ENCODE results near the gene ADARB2.
A peak's percentile ranks its signal among the peaks of the same experiment; 100 is the strongest.

ADARB2 gene

GRCh38 chr10:1376384-1376945, 360.9 kb downstream of the ADARB2 start:
- DNase-seq, result no peak

DNA sequence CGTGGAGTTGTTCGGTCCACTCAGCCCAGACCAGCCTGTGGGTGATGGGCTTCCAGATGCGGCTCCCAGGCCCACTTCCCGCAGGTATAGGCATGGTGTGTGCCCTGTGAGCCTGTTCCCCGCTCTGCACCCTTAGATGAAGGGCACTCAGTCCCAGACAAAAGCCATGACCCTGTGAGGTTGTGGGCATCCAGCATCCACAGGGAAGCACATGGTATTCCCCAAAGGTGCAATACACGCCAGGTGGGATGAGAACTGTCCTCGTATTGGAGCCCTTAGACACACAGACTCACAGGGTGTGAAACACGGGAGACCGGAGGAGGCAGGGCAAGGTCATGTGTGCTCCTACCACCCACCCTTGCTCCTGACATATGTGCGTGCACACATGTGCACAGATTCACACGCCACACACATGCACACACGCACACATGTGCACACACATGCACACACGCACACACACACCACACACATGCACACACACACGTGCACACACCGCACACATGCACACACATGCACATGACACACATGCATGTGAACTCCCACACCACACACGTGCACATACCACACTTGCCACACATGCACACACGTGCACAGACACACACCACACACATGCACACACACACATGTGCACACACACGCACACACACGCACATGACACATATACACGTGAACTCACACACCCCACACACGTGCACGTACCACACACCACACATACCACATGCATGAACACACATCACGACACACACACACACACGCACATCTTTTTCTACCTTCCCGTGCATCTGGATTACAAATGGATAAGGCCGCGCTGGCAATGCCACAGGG, 361.8 kb downstream of the ADARB2 start:
- no peak for DNase-seq

DNA sequence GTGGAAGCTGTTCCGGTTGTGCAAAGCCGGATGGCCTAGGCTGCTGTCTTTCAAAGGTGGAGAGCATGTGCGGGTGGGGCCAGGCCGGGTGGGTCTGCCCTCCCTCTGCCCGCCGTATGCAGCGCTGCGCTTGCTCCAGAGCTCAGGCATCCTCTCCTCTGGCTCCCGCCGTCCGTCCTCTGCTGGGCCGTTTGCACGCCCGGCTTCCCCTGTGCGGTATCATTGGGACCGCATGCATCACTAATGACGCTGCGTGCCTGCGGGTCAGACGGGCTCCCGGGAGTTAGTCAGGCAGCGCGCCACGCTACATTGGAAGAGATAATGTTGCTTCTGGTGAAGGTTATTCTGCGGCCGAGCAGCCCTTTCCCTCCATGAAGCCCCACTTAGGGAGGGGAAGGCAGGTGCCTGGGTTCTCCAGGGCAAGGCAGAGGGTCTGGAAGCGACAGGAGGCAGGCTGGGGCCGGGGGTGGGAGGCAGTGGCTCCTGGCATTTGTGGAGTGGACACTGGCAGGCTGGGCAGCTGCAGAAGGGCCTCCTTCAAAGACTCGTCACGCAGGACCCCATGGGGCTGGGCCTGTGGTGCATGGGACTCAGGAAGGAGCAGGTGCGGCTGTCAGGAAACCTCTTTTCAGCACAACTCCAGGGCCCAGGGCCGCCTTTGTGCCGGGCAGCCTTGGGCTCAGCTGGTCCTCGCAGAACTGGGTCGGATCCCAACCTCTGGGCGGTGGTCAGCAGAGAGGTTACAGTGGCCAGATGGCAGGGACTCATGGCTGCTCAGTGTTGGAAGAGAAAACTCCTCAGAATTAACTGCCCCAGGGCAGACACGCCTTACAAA, 362.6 kb downstream of the ADARB2 start:
- no peak for DNase-seq

- DNase-seq, result no peak
Observed at GRCh38 chr10:1373287-1373686, 364.0 kb downstream of the ADARB2 start.

GRCh38 chr10:1372212-1372611, 365.1 kb downstream of the ADARB2 start:
- no peak for DNase-seq

DNA sequence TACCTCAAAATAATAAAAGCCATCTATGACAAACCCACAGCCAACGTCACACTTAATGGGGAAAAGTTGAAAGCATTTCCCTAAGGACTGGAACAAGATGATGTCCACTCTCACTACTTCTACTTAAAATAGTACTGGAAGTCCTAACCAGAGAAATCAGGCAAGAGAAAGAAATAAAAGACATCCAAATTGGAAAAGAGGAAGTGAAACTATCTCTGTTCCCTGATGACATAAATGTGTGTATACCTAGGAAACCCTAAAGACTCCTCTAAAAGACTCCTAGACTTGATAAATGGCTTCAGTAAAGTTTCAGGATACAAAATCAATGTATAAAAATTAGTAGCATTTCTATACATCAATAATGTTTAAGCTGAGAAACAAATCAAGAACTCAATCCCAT, 367.0 kb downstream of the ADARB2 start:
- DNase-seq, result no peak

GRCh38 chr10:1369665-1370064, 367.7 kb downstream of the ADARB2 start:
- no peak for DNase-seq

- no peak for DNase-seq
Observed at GRCh38 chr10:1369197-1369596, 368.1 kb downstream of the ADARB2 start.

DNA sequence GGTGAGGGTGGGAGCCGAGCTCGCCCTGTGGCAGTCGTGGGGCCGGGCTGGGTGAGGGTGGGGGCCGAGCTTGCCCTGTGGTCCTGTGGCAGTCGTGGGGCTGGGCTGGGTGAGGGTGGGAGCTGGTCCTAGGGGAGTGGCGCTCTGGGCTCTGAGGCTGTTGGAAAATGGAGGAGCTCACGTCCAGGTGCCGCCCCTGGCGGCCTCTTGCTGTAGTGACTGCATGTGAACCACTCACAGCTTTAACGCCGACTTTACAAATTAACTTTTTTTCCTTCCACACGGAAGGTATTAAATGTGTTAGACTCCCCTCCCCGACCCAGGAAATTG, 368.5 kb downstream of the ADARB2 start:
- peak in 2 of 6 experiments; percentile 11 to 19 for DNase-seq

- DNase-seq, result no peak
Observed at GRCh38 chr10:1367938-1368841, 369.1 kb downstream of the ADARB2 start.

GRCh38 chr10:1366811-1367425, 370.4 kb downstream of the ADARB2 start:
- no peak for DNase-seq

GRCh38 chr10:1366322-1366691, 371.0 kb downstream of the ADARB2 start:
- no peak for DNase-seq

GRCh38 chr10:1365540-1366321, 371.6 kb downstream of the ADARB2 start:
- DNase-seq, result no peak

- DNase-seq, result no peak
Observed at GRCh38 chr10:1364151-1364910, 373.0 kb downstream of the ADARB2 start.

DNA sequence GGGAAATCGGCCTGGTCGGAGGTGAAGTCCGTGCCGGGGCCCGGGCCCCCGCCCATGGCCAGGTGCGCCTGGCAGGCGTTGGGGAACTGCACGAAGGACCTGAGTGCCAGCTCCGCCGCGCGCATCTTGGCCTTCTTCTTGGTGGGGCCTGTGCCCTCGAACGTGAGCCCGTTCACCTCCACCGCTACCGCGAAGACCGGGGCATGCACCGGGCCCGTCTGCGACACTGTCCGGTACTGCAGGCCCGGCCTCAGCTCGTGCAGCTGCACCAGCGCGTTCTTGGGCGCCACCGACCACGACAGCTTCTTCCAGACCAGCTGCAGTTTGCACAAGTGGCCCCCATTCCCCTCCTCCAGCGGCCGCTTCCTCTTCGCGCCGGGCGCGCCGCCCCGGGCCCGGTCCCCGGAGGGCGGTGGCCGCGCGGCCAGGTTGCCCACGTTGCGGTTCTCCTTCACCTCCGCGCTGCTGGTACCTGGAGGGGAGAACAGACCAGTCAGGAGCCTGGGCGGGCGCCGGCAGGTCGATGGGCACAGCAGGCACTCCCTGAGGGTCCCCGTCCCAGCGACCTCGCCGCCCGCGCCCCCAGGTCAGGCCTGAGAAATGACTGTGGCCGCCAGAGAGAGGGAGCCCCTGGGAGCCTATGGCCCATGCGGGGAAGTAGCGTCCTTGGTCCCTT, 373.7 kb downstream of the ADARB2 start:
- DNase-seq, result no peak

DNA sequence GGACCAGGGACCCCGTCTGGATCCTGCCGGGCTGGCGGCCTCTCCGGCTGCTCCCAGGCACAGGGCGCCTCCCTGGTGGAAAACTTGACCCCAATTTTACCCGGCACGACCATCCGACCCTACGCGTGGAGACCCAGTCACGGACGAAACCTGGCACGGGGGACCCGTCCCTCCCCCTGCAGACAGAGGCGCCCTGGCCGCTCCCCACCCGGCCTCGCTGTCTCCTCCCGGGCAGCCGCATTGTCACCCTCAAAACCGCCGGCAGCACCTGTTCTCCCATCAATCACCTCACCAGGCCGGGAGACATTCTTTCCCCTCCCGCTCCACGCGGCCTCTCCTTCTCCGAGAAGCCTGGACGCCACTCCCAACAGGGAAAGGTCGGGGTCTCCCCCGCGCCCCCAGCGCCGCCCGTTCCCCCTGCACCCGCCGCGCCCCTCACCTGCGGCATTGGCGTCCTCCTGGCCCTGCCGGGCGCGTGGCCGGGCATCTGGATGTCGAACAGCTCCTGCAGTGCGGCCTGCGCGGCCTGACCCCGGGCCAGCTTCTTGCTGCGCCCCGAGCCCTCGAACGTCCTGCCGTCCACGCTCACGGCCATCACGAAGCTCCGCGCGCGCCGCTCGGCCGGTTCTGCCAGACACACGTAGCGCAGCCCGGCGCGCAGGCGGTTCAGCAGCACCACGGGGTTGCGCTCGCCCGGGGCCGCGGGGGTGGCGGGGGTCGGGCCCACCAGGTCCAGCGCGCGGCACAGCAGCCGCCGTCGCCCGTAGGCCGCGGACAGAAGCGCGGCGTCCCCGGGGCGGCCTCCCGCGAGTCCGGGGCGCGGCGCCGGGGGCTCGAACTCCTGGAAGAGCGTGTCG, 374.5 kb downstream of the ADARB2 start:
- DNase-seq, result no peak

- no peak for DNase-seq
Observed at GRCh38 chr10:1361411-1362105, 375.8 kb downstream of the ADARB2 start.

DNA sequence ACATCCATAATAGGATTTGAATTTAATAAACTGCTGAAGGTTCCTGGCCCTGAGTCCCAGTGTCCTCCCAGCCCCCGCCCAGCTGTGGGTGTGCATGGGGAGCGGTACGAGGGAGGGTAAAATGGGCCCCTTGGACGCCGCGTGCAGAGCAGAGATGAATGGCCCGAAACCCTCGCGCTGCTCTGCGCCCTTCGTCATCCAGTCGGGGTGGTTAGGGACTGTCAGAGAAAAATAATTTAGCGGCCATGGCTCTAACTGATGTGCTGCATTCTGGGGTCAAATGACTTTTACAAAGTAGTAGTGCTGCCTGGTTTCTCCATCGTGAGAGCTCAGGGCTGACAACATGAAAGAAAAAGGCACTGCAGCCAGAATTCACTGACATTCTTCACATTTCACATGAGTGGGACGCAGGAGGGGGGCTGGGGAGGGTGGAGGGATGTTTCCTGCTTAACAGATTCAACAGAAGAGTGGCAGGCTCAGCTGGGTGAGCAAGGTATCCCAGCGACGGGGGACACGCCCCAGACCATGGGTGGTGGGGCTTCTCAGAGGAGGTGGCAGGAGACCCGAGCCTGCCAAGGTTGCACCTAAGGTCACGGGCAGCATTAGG, 376.7 kb downstream of the ADARB2 start:
- DNase-seq, result no peak

All from stimulated activated naive CD4-positive, alpha-beta T cell (primary cell).